Measurements from ENCODE around the gene PPP1R12C.
A peak's percentile ranks its signal among the peaks of the same experiment; 100 is the strongest.
"Not testable (repeated sequence)": the region's sequence is repeated elsewhere in the genome, so short reads cannot be mapped to it uniquely, and the experiment has no call there.

The PPP1R12C gene

DNA sequence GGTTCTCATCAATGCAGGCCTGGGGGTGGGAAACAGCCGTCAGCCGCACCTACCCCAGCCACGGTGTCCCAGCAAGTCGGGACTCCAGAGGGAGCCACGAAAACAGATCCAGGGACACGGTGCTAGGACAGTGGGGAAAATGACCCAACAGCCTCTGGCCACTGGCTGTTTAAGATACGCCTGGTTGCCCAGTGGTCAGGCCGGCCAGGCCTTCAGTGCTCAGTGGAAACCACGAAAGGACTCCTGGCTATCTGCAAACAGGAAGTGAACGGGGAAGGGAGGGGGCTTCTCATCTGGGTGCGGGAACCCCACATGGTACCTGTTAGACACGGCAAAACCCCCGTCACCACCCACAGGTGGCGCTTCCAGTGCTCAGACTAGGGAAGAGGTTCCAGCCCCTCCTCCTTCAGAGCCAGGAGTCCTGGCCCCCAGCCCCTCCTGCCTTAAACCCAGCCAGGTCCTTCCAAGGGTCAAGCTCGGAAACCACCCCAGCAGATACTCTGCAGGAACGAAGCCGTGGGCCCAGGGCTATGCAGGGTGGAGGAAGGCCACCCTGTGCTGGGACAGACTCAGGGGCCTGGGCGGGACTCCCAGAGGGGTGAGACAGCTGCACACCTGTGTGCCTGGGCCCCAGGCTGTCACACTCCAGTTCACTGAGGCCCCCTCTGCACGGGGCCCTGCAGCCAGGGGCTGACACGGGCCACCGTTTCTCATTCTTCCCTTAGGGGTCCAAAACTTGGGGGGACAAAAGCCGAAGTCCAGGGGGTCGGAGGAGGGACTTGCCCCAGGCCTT is 4.5 kb downstream of the PPP1R12C start:
- no peak for DNase-seq

DNA sequence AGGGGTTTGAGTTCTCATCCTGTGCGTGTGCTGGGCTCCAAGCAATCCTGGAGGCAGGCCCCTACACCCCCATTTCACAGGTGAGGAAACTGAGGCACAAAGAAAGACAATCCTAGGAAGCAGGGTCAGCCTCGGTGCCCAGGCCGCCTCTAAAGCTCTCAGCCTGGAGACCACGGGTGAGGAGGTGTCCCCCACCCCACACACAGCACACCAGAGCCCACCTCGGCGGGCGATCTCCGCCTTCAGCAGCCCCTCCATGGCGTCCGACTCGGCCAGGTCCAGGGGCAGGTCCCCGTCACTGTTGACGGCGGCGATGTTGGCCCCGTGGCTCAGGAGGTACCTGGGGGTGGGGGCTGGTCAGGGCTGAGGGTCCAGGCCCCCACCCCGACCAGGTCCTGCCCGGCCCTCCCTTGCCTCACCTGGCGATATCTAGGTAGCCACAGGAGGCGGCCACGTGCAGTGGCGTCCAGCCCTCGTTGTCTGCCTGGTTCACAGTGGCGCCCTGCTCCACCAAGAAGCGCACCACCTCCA is 5.1 kb downstream of the PPP1R12C start:
- no peak for DNase-seq

DNA sequence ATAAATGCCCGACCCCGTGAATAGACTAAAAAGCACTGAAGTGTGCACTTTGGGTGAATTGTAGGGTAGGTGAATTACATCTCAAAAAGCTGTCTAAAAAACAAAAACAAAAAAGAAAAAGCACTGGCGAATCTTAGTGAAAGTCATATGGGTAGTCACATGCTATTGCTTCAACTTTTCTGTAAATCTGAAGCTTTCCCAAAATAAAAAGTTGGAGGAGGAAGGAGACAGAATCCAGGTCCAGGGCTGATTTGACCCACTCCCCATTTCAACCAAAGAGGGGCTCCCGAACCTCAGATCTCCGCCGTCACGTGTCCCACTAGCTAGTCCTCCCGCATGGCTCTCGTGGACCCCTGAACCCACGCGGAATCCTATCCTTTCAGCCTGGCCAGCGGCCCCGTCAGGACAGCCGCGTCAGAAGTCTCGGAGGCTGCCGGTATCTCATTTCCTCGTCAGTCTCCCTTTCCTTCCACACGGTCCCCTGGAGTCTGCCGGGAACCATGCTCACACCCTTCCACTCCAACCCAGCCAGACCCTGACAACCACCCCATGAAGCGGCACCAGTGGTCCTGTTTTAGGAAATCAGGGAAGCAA is 6.1 kb downstream of the PPP1R12C start:
- no peak for DNase-seq

DNA sequence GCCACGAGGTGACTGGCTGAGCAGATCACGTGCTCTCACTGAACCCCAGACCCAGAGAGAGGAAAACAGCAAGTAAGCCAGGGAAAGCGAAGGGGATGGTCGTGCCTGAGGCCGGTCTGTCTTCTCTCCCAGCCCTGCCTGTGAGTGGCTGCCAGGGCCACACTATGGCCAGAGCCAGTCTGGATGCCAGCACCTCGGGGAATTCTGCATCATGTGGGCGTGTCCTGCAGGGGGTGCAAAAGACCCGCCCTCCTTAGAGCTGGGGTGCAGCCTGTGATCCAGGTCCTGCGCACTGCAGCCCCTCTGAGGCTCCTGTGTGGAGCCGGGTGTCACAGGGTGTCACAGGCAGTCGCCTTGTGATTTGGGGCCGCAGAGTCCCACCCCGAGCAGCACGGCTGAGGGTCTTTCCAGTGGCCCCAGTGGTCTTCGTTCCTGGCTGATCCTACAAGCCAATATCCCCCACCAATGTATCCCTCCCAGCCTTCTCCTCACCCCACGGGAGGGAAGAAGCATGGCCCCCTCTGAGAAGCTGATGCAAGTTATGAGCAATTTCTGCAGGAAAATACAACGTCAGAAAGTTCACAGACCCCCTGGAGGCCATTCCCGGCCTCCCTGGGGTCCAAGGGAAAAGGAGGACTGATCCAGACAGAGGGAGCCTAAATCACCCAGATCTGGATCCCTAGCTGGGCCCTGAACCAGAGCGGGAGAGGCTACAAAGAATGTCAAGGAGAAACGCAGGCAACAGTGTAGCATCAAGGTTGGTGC is 7.7 kb downstream of the PPP1R12C start:
- no peak for DNase-seq

DNA sequence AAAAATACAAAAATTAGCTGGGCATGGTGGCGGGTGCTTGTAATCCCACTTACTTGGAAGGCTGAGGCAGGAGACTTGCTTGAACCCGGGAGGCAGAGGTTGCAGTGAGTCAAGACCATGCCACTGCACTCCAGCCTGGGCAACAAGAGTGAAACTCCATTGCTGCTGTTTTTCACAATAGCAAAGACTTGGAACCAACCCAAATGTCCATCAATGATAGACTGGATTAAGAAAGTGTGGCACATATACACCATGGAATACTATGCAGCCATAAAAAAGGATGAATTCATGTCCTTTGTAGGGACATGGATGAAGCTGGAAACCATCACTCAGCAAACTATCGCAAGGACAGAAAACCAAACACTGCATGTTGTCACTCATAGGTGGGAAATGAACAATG is 10.2 kb downstream of the PPP1R12C start:
- DNase-seq, result not testable (repeated sequence)

DNA sequence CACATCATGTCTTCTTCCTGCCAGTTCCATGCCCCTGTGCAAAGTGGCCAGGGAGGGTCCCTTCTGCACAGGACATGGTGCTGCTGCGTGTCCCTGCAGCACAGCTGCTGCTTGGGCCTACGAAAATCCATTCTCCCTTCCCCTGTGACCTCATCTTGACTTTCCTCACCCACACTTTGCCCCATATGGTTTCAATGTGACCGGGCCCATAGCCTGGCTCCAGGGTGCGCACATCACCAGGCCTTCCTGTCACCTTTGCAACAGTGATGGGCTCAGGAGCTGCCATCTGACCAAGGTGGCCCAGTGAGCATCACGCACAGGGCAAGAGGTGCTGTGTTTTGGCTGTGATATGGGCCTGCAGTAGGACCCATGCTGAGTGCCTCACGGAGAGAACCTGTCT is 10.8 kb downstream of the PPP1R12C start:
- no peak for DNase-seq

DNA sequence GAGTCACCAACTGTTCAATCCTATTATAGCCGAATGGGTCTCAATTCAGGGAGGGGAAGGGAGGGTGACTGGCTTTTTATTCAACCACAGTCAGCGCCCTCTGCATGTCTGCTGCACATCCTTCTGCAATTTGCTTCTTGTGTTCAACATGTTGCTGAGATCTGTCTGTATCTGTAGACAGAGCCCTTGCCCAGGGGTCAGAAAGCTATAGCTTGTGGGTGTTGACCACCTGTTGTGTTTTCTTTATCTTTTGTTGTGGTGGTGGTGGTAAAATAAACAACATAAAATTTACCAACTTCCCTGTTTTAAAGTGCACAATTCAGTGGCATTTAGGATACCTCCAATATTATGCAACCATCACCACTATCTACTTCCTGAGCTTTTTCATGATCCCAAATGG is 12.2 kb downstream of the PPP1R12C start:
- DNase-seq, result no peak

DNA sequence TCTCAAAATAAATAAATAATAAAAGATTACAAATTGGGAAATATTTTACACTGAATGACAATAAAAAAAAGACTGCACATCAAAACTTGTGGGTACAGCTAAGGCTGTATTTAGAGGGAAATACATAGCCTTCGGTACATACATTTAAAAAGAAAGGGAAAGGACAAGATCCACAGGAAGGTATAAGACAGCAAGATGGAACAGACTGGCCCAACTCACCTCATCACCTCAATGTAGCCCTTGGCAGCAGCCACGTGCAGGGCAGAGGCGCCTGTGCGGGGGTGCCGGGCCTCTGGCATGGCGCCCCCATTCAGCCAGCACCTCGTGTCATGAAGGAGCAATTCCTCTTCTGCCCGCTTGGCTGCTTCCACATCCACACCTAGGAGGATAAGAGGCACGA is 14.2 kb downstream of the PPP1R12C start:
- DNase-seq, result no peak

DNA sequence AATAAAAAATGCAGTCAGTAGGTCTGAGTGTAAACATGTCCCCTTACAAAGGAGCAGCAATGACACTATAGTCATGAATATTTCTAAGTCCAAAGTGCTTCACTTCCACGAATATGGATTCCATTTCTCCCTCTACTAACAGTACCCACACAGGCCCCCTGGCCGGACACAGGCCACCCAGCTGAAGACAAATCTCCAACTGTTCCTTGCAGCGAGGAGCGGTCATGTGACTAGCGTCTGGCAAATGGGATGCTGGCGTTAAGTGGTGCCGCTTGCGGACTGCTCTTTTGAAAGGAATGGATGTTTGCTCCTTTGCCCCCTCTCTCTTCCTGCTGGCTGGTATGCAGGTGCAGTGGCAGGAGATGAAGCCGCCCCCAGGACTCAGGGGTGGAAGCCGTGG is 16.2 kb downstream of the PPP1R12C start:
- peak in 18 of 58 donors; percentile 5 to 45 (median 22) for DNase-seq

DNA sequence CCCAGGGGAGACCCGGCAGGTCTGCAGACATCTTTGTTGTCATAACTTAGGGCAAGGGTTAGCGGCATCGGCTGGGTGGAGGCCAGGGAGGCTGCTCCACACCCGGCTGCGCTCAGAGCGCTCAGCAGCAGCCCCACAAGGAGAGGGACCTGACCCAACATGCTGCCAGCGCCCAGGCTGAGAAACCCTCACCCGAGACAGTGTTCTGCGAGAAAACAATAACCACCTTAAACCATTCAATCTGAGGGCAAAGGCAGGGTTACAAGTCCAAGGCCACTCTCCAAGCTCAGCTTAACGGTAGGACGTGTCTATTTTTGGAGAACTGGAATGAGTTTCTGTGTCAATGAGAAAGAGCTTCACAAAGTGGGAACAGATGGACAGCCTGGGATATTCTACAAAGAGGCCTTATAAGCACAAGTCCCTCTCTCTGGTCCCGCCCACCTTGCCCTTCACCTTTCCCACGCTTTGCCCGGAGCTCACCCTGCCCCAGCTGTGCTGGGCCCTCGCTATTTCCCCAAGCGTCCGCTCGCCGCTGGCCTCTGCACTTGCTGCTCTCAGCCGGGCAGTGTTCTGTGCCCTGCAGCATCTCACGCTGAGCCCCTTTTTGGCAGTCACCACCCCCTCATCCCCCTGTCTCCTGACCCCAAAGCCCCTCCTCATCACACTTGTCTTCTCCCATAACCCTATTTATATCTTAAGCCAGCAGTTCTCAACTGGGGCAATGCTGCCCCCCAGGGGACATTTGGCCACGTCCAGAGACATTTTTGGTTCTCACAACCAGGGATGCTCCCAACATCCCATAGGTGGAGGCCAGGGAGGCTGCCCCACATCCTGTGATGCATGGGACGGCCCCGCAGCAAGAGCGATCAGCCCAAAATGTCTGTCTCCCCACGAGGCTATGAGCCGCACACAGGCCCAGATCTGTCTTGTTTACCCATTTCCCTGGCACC is 17.6 kb downstream of the PPP1R12C start:
- DNase-seq, result peak in 1 of 58 donors; percentile 7

DNA sequence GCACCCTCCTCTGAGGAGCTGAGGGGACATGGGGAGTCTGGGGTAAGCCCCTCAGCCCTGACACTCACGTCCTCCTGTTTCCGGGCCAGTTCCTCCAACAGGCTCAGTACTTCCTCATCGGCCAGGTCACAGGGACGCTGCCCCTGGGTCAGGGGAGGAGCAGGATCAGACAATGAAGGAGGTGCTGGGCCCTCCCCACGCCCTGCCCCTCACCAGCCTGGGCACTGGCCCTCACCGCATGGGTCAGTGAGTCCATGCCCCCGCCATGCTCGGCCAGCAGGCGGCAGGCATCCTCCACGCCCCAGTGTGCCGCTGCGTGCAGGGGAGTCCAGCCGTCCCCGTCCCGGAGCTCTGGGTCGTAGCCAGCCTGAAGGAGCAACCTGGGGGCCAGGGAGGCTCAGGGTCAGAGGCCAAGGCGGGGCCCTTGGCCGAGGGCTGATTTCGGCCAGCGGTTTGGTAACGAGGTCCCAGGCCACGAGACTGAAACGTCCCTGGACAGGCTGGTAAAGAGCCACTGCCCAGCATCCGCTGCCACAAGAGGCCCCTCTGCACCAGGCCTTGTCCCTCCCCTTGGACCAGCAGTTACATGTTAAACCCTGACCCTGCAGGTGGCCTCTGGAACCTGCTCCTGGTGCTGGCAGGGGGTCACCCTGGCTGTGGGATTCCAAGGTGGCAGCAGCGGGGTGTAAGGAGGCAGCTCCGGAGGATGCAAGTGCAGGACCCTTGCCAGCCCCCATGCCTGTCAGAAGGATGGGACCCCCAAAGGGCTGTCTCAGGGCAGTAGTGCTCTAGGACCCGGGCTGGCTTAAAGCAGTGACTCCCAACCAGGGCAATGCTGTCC is 18.5 kb downstream of the PPP1R12C start:
- DNase-seq, result no peak

DNA sequence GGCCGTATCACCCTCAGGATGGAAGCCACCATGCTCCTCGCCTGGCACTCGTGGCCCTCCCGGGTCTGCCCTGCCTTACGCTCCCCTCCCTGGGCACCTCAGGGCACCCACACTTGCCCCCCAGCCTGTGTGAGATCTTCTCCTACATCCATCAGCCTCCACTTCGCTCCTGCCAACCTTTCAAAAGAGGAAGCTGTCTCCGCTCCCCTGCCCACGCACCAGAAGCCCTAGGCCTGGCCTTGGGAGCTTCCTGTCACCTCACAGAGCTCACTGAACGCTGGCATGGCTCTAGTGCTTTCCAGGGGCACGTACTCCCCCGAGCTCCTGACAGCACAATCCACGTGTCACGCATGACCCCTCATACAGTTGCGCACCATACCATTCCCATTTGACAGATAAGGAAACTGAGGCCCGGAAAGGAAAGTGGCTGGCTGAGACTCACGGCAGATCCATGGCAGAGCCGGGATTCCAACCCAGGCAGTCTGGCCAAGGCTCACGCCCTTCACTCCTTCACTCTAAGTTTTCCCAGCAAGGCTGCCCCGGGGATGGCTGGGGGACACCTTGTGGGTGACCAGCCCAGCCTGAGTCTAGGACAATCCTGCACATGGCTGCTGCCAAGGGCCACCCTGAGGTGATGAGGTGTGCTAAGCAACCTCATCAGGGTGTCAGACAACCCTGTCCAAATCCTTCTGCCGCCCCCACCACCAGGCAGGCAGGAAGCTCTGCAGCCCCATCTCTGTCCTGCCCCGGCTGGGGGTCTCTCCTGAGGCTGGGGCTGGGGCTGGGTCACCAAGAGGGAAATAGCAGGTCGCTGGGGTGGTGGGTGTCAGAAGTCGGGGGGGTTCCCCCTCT is 19.3 kb downstream of the PPP1R12C start:
- DNase-seq, result no peak

DNA sequence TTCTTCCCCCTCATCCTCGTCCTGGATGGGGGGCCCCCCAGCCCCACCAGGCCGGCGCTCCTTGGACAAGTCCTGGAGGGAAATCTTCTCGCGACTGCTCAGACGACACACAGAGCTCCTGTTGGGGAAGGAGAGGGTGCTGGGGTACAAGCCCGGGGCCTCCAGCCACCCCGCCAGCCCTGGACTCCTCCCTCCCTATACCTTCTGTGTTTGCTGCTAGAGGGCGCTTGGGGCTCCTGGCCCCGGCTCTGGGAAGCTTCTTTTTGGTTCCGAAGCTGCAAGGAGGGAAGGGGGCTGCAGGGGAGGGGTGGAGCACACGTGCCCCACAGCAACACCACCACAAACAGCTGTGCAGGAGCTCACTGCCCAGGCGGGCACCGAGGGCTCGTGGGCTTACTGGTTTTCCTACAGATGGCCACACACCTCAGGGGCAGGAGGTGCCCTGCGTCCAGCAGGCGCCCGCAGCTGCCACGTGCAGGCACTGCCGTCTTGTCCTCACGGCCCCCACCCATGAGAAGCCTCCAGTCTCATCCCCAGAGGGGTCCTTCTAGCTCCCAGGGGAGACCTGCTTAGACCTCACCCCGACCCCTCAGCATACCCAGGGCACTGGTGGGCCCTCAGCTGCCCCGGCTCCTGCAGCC is 21.3 kb downstream of the PPP1R12C start:
- no peak for DNase-seq

DNA sequence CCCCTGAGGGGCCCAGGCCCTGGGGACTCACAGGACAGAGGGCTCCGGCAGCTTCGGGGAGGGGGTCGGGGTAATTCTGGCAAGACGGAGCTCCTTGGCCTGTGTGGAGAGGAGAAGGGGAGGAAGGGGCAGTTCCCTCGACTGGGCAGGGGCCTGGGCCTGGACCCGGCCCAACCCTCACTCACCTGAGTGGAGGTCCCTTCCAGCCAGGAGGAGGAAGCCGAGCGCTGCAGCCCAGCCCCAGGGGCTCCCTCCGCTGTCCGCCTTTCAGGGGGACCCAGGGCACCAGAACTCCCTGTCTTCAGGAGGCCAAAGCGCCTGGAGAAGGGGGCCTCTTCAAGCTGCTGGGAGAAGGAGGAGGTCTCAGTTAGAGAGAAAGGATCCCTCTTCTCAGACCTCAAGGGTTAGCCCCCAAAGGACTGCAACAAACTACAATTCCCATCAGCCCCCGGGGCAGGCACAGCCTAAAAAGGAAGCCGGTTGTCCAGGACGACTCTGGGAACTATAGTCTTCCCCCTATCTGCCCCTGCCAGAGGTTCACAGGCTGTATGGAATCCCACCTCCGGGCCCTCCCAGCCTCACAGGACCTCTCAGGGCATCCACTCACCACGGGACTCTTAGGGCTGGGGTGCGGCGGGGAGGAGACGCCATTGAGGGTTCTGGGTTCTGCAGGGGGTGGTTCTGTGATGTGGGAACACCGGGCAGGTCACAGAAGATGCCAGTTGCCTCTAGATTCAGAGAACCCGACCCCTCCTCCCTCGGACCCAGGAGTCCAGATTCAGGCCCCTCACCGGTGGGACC is 22.0 kb downstream of the PPP1R12C start:
- DNase-seq, result no peak

DNA sequence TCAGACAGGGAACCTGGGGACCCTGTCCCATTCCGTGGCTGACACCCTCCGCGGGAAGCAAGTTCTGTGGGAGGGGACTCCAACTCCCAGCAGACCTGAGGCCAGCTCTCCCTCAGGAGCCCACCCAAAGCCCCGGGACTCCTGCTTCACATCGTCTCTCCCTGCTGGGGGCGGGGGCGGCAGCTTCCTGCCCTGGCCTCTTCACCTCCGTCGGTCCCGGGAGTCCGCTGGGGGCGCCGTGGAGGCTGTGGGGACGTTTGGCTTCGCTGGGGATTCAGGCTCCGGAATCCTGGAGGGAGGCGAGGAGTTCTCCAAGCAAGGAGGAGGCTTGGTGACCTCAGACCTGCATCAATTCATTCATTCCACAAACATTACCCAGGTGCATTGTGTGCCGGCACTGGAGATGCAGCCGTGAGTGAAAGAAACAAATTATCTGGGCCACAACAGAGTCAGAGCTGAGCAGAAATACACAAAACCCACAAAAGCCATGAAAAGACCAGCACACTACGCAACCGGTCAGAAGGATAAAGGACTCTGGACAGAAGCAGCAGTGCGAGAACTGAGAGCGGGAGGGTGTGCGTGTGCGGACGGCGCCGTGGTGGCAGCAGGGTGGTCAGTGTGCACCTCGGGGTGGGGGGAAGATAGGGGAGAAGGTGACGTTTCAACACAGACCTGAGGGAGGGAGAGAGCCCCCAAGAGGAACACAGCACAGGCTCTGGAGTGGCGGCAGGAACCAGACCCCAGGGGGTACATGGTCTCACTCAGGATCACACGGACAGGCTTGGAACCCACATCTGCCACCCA is 22.8 kb downstream of the PPP1R12C start:
- DNase-seq, result no peak

DNA sequence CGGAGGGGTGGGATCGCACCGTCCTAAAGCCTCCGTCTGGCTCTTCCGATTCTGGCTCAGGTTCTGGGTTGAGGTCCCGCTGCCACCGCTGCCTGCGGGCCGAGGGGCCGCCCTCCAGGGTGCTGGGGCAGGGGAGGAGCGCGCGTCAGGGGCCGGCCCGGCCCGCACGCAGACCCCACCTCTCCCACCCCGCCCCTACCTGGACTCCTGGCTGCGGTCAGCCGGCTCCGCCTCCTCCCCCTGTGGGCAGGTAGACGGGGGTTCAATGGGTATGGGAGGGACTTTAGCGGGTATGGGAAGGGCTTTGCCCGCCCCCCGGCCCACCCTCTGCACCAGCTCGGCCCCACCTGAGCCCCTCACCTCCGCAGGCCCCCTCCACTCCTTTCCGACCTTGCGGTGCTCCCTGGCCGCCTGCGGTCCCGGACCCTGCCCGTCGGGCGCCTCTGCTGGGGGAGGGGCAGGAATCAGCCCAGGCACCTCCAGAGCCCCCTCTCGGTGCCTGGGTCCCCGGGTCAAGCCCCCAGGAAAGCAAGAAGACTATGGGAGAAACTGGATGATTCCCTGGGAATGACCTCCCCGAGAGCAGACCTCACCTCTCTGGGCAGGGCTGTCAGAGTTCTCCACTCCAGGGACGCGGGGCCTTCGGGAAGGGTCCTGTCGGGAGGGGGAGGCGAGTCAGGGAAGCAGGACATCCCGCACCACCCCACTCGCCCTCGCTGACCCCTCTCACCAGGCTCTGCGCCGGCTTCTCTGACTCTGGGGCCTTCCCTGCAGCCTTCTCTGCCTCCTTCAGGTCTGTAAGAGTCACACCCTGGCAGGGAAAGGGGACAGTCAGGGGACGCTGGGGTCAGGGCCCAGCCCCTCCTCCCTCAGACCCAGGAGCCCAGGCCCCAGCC is 24.8 kb downstream of the PPP1R12C start:
- DNase-seq, result no peak
